Left colon (tissue), 2 donors: ENCODE data around the gene CCDC27. TPM values are rescaled to one million over a fixed set of nuclear protein-coding genes. Genes with fewer than 3 reads are reported as not detected.
"Not testable (repeated sequence)": the region's sequence is repeated elsewhere in the genome, so short reads cannot be mapped to it uniquely, and the experiment has no call there.

Experiments used
- ATAC-seq: fragments of 200-7000 bp; cut with Tn5 transposase; one replicate; pipeline ENCODE4 v1.9.1; 2020; ENCODE audit warnings: mild to moderate bottlenecking, moderate library complexity
- DNase-seq, 2 donors: peaks; one replicate each; pipeline ENCODE4 v3.0.0-alpha.2; 2020
- intact Hi-C, 2 donors: fragments of 100-400 bp; cut with DNase I in 1 of 2; cut with micrococcal nuclease in 1 of 2; formaldehyde crosslinking; loops; one replicate each; pipeline versions ENCODE4 v1.11.2 to v1.14.0; 2022; cut with DNase I, micrococcal nuclease
- total RNA-seq, 2 donors: library from RNA; stranded (reverse); fragmentation: NEBNext Ultra II Directional; extraction: Animal tissue kit (Norgen Biotek cat#: 25700); gene quantifications; one replicate each; pipeline ENCODE4 v1.2.1, GENCODE V29; 2021
- donor health status: DM: no; HTN: no; CAD: no.
- donor health status: DM: yes; HTN: yes; CAD: no.

CCDC27 gene
- total RNA-seq, 2 donors from 2014 or later, result not detected

- intact Hi-C loops, result no loop called here
- DNase-seq, result peak in 1 of 2 donors; percentile 75
- peak; percentile 79 for ATAC-seq
Measured at GRCh38 chr1:3785045-3785444, 32.8 kb downstream of the CCDC27 start.

DNA sequence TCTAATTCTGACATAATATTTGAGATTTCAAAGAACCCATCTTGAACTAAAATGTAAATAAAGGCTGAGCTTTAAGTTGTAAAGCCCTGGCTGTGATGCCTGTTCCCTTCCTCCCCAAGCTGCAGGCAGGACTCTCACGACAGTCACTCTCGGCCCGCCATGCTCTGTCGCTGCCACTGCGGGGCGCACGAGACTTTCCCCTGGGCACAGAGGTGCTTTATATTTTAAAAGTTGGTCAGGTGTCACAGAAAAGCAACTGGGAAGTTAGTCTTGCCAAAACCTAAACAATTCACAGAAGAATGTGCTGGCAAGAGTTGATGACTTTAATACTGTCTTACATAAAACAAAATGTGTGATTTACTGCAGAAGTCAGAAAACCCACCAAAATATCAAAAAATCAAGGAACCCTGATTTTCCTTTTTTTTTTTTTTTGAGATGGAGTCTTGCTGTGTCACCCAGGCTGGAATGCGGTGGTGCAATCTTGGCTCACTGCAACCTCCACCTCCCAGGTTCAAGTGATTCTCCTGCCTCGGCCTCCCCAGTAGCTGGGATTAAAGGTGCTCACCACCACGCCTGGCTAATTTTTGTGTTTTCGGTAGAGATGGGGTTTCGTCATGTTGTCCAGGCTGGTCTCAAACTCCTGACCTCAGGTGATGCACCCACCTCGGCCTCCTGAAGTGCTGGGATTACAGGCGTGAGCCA is 33.4 kb downstream of the CCDC27 start:
- ATAC-seq, result peak; percentile 79
- peak in 1 of 2 donors; percentile 46 for DNase-seq

DNA sequence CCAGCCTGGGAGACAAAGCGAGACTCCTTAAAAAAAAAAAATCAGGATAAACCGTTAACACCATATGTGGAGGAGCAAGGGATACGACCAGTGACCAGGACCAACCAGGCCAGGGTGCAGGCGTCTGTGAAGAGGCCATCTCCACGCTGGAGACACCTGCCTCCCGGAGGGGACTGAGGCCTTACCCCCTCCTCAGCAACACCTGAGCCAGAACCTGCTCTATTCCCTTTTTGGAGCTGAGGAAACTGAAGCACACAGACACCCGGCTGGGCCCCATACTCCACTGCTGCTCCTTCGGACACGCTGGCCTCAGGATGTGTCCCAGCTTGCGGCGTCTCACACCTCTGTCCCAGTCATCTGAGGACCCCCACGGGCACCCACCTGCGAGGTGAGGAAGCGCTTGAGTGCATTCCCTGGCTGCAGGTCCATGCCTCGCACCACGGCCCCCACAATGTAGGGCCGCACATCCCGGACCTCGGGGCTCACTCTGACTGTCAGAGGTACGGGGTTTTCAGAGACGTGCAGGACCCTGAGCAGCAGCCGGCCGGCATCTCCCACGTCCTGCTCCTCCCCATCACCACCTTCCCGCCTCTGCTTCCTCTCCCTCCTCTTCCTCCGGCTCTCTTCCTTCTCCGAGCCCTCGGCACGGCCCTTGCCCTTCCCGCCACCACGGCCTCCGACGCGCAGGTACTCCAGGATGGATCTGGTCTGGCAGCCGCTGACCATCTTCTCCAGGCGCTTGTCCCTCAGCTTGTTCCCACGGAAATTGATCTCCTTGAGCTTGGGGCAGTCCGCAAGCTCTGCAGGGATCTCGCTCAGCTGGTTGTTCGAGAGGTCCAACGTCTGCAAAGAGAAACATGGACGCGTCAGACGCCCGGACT is 34.5 kb downstream of the CCDC27 start:
- DNase-seq (no peak), ATAC-seq (no peak)
- intact Hi-C loops, result no loop called here

More for the DNA sequence above, 33.4 kb downstream of the CCDC27 start:
- intact Hi-C loops, result no loop called here

- intact Hi-C loops, result no loop called here
- ATAC-seq, result no peak
- no peak for DNase-seq
Measured at GRCh38 chr1:3787349-3787715, 35.1 kb downstream of the CCDC27 start.

- intact Hi-C loops, result no loop called here
- DNase-seq (no peak), ATAC-seq (no peak)
Measured at GRCh38 chr1:3787745-3788605, 35.7 kb downstream of the CCDC27 start.

DNA sequence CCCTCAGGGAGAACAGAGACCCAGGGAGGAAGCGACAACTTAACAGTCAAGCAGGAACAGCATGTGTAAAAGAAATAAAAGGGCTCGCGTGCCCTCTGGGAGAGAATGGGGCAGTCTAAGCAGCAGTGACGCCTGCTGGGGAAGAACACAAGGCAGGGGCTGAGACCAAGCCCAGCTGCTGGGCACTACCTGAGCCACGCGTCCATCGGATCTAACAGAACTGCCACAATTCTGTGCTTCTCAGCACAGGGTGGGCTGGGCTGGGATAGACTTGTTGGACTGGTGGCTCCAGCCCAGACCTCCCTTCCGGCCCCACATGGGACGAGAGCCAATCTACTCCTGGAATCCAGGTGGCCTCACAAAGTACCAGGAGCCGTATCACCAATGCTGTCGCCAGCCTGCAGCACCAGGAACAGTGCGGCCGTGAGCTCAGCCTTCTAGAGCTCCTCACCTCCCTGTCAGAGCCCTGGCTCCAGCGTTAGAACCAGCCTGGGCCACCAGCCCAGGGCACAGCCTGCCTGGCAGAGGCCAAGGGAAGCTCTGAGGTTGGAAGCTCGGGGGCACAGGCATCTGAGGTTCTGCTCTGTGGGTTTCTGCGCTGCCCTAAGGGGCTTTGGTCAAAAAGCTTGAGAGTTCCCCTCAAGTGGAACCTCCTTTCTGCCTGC is 36.6 kb downstream of the CCDC27 start:
- intact Hi-C loops, result no loop called here
- DNase-seq, result no peak
- ATAC-seq, result no peak

GRCh38 chr1:3789421-3790300 is 37.4 kb downstream of the CCDC27 start:
- intact Hi-C loops, result no loop called here
- no peak for DNase-seq
- no peak for ATAC-seq

DNA sequence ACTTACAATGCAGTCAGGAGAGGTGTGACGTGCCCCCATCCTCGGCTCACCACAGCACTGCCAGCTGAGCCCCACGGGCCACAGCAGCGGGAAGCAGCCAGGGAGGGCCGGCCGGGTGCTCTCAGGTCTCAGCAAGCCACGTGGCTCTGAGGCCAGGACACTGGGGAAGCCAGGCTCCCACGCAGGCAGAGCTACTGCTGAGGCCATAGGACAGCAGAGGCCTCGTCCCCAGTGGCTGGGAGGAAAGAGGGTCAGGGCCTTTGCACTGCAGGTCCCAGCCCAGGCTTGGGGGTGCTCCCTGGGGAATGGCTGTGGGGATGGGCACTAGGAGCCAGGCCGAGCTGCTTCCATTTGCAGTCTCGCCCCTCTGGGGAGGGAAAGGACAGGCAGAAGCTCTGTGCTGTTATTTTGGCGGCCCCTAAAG is 38.3 kb downstream of the CCDC27 start:
- no peak for DNase-seq
- ATAC-seq, result no peak

GRCh38 chr1:3790952-3791351 is 38.7 kb downstream of the CCDC27 start:
- intact Hi-C loops, result no loop called here
- no peak for ATAC-seq
- DNase-seq, result no peak

More for the DNA sequence above, 38.3 kb downstream of the CCDC27 start:
- intact Hi-C loops, result no loop called here

GRCh38 chr1:3795453-3796214 is 43.4 kb downstream of the CCDC27 start:
- no peak for DNase-seq
- intact Hi-C loops, result no loop called here

GRCh38 chr1:3796215-3797061 is 44.2 kb downstream of the CCDC27 start, which contains the start of gene LRRC47:
Gene LRRC47, minus strand, starts transcription at chr1:3796498. Its CDS starts 22 bp downstream, at chr1:3796476.
- DNase-seq (peak; percentile 94 to 97), ATAC-seq (peak; percentile 100)
- intact Hi-C loops, result no loop called here

More at GRCh38 chr1:3795453-3796214, 43.4 kb downstream of the CCDC27 start:
- ATAC-seq, result no peak

GRCh38 chr1:3799976-3800685 is 47.9 kb downstream of the CCDC27 start:
- DNase-seq, result no peak
- no peak for ATAC-seq
- intact Hi-C loops, result no loop called here

DNA sequence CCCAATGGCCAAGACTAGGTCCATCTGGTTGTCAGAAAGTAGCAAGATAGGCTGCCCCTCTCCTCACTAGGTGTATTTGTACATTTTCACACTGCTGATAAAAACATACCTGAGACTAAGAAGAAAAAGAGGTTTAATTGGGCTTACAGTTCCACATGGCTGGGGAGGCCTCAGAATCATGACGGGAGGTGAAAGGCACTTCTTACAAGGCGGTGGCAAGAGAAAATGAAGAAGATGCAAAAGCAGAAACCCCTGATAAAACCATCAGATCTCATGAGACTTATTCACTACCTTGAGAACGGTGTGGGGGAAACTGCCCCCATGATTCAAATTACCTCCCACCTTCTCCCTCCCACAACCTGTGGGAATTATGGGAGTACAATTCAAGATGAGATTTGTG is 48.5 kb downstream of the CCDC27 start:
- ATAC-seq, DNase-seq, intact Hi-C loops: not testable (repeated sequence)

GRCh38 chr1:3803905-3804626 is 51.8 kb downstream of the CCDC27 start:
- DNase-seq (no peak), ATAC-seq (no peak)
- intact Hi-C loops, result no loop called here

DNA sequence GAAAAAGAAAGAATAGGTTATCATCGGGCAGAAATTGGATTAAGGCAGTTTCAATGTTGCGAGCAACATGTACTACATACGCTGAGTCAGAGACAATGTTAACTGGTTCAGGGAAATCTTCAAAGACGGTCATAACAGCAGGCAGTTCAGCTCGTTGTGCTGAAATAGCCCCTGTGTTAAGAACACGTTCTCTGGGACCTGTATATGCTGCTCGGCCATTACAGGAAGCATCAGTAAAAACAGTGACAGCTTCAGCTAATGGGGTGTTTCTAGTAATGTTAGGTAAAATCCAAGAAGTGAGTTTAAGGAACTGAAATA is 52.3 kb downstream of the CCDC27 start:
- intact Hi-C loops, ATAC-seq: not testable (repeated sequence)

More for the DNA sequence above, 52.3 kb downstream of the CCDC27 start:
- DNase-seq, result not testable (repeated sequence)
